Osteoblast (primary cell): Measurements from ENCODE around the gene C4B. TPM values are rescaled to one million over a fixed set of nuclear protein-coding genes. Genes with fewer than 3 reads are reported as not detected.
A peak's percentile ranks its signal among the peaks of the same experiment; 100 is the strongest.
"Not testable (repeated sequence)": the region's sequence is repeated elsewhere in the genome, so short reads cannot be mapped to it uniquely, and the experiment has no call there.

Experiments
- DNase-seq: peaks from one replicate; pipeline ENCODE4 v3.0.0; 2011; ENCODE audit warnings: low spot score, mixed read lengths; ENCODE audit not compliant: insufficient read length; ENCODE audit errors: missing footprints
- H2AFZ ChIP-seq: 2 replicates; pipeline ENCODE4 v1.6.0; 2011; ENCODE audit warnings: mild to moderate bottlenecking, low read length
- H3K27ac ChIP-seq: 2 replicates; pipeline ENCODE4 v1.5.1; 2011; ENCODE audit warnings: mild to moderate bottlenecking, low read depth, low read length, moderate library complexity
- H3K27me3 ChIP-seq: 2 replicates; pipeline ENCODE4 v1.6.0; 2012; ENCODE audit warnings: mild to moderate bottlenecking, control low read depth, inconsistent platforms, low read length, moderate library complexity; ENCODE audit not compliant: insufficient read depth
- H3K36me3 ChIP-seq: 2 replicates; pipeline ENCODE4 v1.5.1; 2011; ENCODE audit warnings: mild to moderate bottlenecking, low read length, control low read depth, moderate library complexity; ENCODE audit not compliant: insufficient read depth
- H3K4me1 ChIP-seq: 2 replicates; pipeline ENCODE4 v1.5.1; 2011; ENCODE audit warnings: mild to moderate bottlenecking, low read length, control low read depth, moderate library complexity; ENCODE audit not compliant: insufficient read depth
- H3K4me2 ChIP-seq: 2 replicates; pipeline ENCODE4 v1.6.0; 2011; ENCODE audit warnings: mild to moderate bottlenecking, low read length; ENCODE audit not compliant: insufficient read depth
- H3K4me3 ChIP-seq: fragments of 200-600 bp; sonication (generic); 3 replicates; pipeline ENCODE4 v1.5.1; 2012; ENCODE audit warnings: mild to moderate bottlenecking, low read length, inconsistent platforms; ENCODE audit not compliant: insufficient read depth
- H3K79me2 ChIP-seq: 2 replicates; pipeline ENCODE4 v1.6.0; 2012; ENCODE audit warnings: mild to moderate bottlenecking, low read length, control low read depth, inconsistent platforms; ENCODE audit not compliant: insufficient read depth
- H3K9me3 ChIP-seq: 2 replicates; pipeline ENCODE4 v1.5.1; 2011; ENCODE audit warnings: low read depth, low read length, control low read depth
- H4K20me1 ChIP-seq: 2 replicates; pipeline ENCODE4 v1.6.0; 2012; ENCODE audit warnings: mild to moderate bottlenecking, low read length, control low read depth; ENCODE audit not compliant: insufficient read depth
- total RNA-seq: library from RNA; depleted of rRNA; stranded (reverse); fragments of >200 nt; gene quantifications from 2 replicates; pipeline ENCODE4 v1.2.3, GENCODE V29; 2012
- TF ChIP-seq, protein P1 (sequence below): IDR thresholded peaks from 2 replicates; pipeline ENCODE4 v1.5.1; 2011; ENCODE audit warnings: mild to moderate bottlenecking, low read depth, low read length, moderate library complexity; ENCODE audit errors: extremely low read depth

C4B gene
- total RNA-seq, 1 donor, result 6.5 TPM

DNA sequence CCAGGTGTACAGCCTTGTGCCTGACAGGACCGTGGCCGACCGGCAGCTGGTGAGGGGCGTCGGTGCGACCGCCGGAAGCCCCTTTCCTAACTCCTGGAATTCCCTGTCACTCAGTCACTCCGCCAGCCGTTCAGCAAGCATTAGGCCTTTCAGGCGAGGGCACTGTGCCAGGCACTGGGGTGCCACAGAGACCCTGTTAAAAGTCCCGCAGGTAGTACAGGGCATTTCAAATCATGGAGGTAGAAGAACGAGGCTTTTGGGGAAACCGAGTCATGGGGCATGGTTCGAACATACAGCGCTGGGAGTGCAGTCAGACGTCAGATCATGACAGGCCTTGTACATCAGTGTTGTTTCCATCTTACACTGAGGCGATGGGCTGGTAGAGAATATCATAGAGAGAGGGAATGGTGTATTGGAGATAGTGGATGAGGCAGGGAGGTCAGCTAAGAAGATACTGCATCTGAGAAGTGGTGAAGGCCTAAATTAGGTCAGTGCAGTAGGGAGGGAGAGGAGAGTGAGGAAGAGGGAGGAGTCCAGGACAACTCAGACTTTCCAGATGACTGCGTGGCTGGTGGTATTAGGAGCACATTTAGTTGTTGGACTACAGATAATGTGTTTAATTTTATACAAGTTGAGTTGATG lies 41.8 kb upstream of the C4B start:
- Histone ChIP-seq H3K4me1 (peaks cover 32% of the 10 kb centered on the region), H3K79me2 (peaks cover 53% of the 10 kb centered on the region), H3K27me3 (no peaks in the 10 kb centered on the region), H3K36me3 (peaks cover 24% of the 10 kb centered on the region), H3K9me3 (no peaks in the 10 kb centered on the region), H3K4me3 (peak overlapping the region; percentile 91), H2AFZ (peak overlapping the region; percentile 88), H3K27ac (peak overlapping the region; percentile 99), H4K20me1 (peaks cover 4% of the 10 kb centered on the region), H3K4me2 (peak overlapping the region; percentile 93)
- TF ChIP-seq, protein P1, sequence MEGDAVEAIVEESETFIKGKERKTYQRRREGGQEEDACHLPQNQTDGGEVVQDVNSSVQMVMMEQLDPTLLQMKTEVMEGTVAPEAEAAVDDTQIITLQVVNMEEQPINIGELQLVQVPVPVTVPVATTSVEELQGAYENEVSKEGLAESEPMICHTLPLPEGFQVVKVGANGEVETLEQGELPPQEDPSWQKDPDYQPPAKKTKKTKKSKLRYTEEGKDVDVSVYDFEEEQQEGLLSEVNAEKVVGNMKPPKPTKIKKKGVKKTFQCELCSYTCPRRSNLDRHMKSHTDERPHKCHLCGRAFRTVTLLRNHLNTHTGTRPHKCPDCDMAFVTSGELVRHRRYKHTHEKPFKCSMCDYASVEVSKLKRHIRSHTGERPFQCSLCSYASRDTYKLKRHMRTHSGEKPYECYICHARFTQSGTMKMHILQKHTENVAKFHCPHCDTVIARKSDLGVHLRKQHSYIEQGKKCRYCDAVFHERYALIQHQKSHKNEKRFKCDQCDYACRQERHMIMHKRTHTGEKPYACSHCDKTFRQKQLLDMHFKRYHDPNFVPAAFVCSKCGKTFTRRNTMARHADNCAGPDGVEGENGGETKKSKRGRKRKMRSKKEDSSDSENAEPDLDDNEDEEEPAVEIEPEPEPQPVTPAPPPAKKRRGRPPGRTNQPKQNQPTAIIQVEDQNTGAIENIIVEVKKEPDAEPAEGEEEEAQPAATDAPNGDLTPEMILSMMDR, result no peak
- DNase-seq, result peak; percentile 90

DNA sequence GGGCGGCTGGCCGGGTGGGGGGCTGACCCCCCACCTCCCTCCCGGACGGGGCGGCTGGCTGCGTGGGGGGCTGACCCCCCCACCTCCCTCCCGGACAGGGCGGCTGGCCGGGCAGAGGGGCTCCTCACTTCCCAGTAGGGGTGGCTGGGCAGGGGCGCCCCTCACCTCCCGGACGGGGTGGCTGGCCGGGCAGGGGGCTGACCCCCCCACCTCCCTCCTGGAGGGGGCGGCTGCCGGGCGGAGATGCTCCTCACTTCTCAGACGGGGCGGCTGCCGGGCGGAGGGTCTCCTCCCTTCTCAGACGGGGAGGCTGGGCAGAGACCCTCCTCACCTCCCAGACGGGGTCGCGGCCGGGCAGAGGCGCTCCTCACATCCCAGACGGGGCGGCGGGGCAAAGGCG lies 38.5 kb upstream of the C4B start:
- H3K4me3 ChIP-seq, H2AFZ ChIP-seq, H3K27ac ChIP-seq, H3K9me3 ChIP-seq, DNase-seq, H3K27me3 ChIP-seq, H4K20me1 ChIP-seq, H3K36me3 ChIP-seq, H3K4me2 ChIP-seq: not testable (repeated sequence)
- peaks cover 34% of the 10 kb centered on the region for H3K79me2 ChIP-seq
- peaks cover 15% of the 10 kb centered on the region for H3K4me1 ChIP-seq

DNA sequence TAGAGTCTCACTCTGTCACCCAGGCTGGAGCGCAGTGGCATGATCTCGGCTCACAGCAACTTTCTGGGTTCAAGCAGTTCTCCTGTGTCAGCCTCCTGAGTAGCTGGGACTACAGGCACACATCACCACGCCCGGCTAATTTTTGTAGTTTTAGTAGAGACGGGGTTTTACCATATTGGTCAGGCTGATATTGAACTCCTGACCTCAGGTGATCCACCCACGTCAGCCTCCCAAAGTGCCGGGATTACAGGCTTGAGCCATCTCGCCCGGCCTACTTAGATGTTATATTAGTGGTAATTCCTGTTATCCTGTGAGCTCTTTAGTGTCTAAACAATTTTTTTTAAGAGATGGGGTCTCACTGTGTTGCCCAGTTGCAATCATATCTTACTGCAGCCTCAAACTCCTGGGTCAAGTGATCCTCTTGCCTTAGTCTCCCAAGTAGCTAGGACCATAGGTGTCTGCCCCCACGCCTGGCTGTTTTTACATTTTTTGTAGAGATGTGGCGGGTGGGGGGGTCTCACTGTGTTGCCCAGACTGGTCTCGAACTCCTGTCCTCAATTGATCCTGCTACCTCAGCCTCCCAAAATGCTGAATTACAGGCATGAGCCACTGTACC lies 36.7 kb upstream of the C4B start:
- Histone ChIP-seq H3K27ac (no peak overlapping the region), H3K4me2 (no peak overlapping the region), H3K79me2 (peaks cover 22% of the 10 kb centered on the region), H2AFZ (no peak overlapping the region), H3K27me3 (no peaks in the 10 kb centered on the region), H3K4me3 (no peak overlapping the region), H3K9me3 (no peaks in the 10 kb centered on the region), H3K4me1 (peaks cover 8% of the 10 kb centered on the region), H3K36me3 (peaks cover 8% of the 10 kb centered on the region), H4K20me1 (peaks cover 2% of the 10 kb centered on the region)
- TF ChIP-seq, protein P1, result no peak
- DNase-seq, result no peak

DNA sequence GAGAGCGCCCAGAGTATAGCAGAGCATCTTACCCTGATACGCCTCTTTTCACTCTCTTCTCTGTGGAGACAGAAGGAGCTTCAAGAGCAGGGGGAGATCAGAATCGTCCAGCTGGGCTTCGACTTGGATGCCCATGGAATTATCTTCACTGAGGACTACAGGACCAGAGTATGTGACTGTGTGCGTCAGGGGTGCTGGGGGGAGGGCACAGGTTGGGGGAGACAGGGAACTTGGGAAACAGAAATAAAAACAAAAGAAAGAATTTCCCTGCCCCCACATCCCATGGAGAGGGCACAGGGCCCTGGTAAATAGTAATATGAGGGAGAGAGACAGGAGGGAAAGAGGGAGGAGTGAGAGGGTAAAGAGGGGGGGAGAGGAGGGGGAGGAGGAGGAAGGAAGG lies 35.8 kb upstream of the C4B start:
- H4K20me1 ChIP-seq, result peaks cover 2% of the 10 kb centered on the region
- peaks cover 8% of the 10 kb centered on the region for H3K36me3 ChIP-seq
- DNase-seq, result peak; percentile 34
- H3K4me1 ChIP-seq, result no peaks in the 10 kb centered on the region
- no peak overlapping the region for H2AFZ ChIP-seq
- TF ChIP-seq, protein P1, result no peak
- peaks cover 13% of the 10 kb centered on the region for H3K79me2 ChIP-seq
- no peak overlapping the region for H3K4me2 ChIP-seq
- no peaks in the 10 kb centered on the region for H3K27me3 ChIP-seq
- no peak overlapping the region for H3K4me3 ChIP-seq
- H3K27ac ChIP-seq, result no peak overlapping the region
- H3K9me3 ChIP-seq, result no peaks in the 10 kb centered on the region
